ENCODE measurements around the gene EVA1B. TPM values are rescaled to one million over a fixed set of nuclear protein-coding genes. Genes with fewer than 3 reads are reported as not detected.

The EVA1B gene
- total RNA-seq, 1 experiment from 2014 or later: 5.5 TPM

DNA sequence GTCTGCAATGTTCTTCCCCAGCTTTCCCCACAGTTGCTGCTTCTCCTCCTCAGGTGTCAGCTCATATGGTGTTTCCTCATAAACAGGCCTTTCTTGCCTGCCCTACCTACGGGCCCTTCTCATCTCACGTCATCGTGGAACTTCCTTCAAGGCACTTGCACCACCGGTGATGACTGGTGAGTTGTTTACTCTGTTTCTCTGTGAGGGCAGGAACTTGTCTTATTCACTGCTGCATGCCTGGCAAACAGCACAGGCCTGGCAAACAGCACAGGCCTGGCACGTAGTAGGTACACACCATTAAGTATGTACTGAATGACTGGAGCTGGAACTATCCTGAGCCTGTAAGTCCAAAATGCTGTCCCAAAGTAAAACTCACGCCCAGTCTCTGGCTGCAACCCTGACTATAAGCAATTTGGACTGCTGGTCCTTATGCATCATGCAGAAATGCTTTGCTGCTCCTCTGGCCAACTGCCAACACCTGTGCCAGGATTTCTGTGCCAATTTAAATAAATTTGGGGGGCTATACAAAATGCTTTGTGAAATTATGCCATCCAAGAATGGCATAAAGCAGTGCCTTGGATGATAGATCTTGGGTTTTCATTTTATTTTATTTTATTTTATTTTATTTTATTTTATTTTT is 36.6 kb upstream of the EVA1B start:
- Histone ChIP-seq H3K18ac (ENCODE audit: insufficient read length, low read depth, low read length) (no peak overlapping the region), H3K4me2 (ENCODE audit: insufficient read depth, insufficient read length, low read length) (no peak overlapping the region), H2BK20ac (ENCODE audit: low read depth, low read length, poor library complexity, severe bottlenecking) (no peak overlapping the region), H3K56ac (ENCODE audit: insufficient read length, low read depth, low read length) (no peak overlapping the region), H4K20me1 (ENCODE audit: control insufficient read depth, insufficient read depth, insufficient read length) (no peaks in the 10 kb centered on the region), H3K9me3 (ENCODE audit: control insufficient read depth, low read depth, low read length) (no peaks in the 10 kb centered on the region), H3K79me1 (ENCODE audit: insufficient read depth, low read depth, low read length, poor library complexity, severe bottlenecking) (no peaks in the 10 kb centered on the region), H4K91ac (ENCODE audit: insufficient read length, low read depth, low read length) (no peak overlapping the region), H3K79me2 (ENCODE audit: insufficient read depth, low read length) (no peaks in the 10 kb centered on the region), H3K23me2 (ENCODE audit: insufficient read length, low read depth, low read length, poor library complexity, severe bottlenecking) (no peaks in the 10 kb centered on the region), H3K4me1 (ENCODE audit: insufficient read depth, low read length) (no peaks in the 10 kb centered on the region), H2AFZ (ENCODE audit: low read length) (no peak overlapping the region), H3K23ac (ENCODE audit: insufficient read length, low read depth, low read length) (no peak overlapping the region), H3K9ac (ENCODE audit: extremely low read depth, insufficient read length, low read length) (no peak overlapping the region), H4K8ac (replicated peaks; ENCODE audit: insufficient read length, low read depth, low read length) (no peak overlapping the region), H3K27ac (ENCODE audit: insufficient read length, low read depth, low read length) (no peak overlapping the region), H3T11ph (ENCODE audit: low read length) (no peak overlapping the region), H2BK12ac (ENCODE audit: insufficient read length, low read depth, low read length) (no peak overlapping the region), H2BK5ac (ENCODE audit: insufficient read length, low read length) (no peak overlapping the region), H3K14ac (ENCODE audit: insufficient read depth, low read length) (no peak overlapping the region), H2BK15ac (ENCODE audit: low read depth, low read length) (no peak overlapping the region), H4K5ac (ENCODE audit: insufficient read length, low read depth, low read length) (no peak overlapping the region), H2AK5ac (ENCODE audit: insufficient read length, low read length) (no peak overlapping the region), H2BK120ac (ENCODE audit: low read depth, low read length, poor library complexity, severe bottlenecking) (no peak overlapping the region), H3K4ac (ENCODE audit: low read depth, low read length) (no peak overlapping the region), H3K27me3 (ENCODE audit: insufficient read depth, low read length) (no peaks in the 10 kb centered on the region)
- Mint-ChIP-seq H3K36me3 (ENCODE audit: insufficient read depth in 1 of 3, low read depth in 3 of 3) (peaks cover 7 to 39% (median 30%) of the 10 kb centered on the region in 3 experiments), H3K27ac (peak overlapping the region in 1 of 3 experiments; percentile 61; a peak in 4 of 7 replicates), H3K4me1 (no peaks in the 10 kb centered on the region), H3K4me3 (no peak overlapping the region), H3K27me3 (ENCODE audit: low read depth) (no peaks in the 10 kb centered on the region), H3K9me3 (no peaks in the 10 kb centered on the region)
- WGBS (ENCODE audit: extremely low coverage, insufficient read length, low lambda C conversion rate): no CpG with 5 or more reads among the region's 6 CpGs
- no peak for DNase-seq
- TF ChIP-seq, protein P1, sequence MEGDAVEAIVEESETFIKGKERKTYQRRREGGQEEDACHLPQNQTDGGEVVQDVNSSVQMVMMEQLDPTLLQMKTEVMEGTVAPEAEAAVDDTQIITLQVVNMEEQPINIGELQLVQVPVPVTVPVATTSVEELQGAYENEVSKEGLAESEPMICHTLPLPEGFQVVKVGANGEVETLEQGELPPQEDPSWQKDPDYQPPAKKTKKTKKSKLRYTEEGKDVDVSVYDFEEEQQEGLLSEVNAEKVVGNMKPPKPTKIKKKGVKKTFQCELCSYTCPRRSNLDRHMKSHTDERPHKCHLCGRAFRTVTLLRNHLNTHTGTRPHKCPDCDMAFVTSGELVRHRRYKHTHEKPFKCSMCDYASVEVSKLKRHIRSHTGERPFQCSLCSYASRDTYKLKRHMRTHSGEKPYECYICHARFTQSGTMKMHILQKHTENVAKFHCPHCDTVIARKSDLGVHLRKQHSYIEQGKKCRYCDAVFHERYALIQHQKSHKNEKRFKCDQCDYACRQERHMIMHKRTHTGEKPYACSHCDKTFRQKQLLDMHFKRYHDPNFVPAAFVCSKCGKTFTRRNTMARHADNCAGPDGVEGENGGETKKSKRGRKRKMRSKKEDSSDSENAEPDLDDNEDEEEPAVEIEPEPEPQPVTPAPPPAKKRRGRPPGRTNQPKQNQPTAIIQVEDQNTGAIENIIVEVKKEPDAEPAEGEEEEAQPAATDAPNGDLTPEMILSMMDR (conservative IDR thresholded peaks at IDR 0.05): no peak

All from H9 (cell line).